ENCODE data around the gene RAB3IL1. TPM values are rescaled to one million over a fixed set of nuclear protein-coding genes. Genes with fewer than 3 reads are reported as not detected.

RAB3IL1 gene
- total and polyA plus RNA-seq, 2 of the 13 experiments (the other 11 are each of a cell fraction or from before 2014, with no cell fraction given): 1.2 to 2.0 TPM

DNA sequence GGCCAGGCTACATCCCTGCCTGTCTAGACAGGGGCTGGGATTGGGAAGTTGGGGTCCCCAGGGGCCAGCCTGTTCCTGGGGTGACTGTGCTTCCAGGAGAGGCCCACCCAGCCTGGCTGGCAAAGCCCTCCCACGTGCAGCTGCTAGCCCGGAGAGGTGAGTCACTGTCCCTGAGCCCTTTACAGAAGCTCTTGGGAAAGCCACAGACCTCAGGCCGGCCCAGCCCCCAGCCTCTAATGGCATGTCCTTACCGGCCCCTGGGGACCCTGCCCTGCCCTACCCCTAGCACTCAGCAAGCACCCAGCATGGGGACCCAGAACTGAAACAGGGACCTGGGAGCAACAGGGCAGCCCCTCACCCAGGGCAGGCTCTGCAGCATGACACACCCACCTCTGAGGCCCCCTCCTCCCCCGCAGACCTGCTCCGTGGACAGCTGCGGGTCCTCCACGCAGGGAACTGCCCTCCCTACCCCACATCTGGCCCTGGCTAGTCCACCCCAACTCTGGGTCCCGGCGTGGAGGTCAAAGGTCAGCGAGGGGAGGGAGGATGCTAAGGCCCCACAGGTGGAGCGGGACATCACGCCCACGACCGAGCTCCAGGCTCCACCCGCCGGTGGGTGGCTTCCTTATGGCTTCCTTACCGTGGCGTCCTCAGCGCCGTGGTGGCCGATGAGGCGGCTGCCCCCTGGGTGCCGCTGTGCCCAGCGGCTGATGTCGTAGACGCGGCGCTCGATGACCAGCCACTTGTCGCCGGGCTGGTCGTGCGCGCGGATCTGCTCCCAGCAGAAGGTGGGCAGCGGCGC is 26.6 kb downstream of the RAB3IL1 start (continued):
- TF ChIP-seq, protein P1, sequence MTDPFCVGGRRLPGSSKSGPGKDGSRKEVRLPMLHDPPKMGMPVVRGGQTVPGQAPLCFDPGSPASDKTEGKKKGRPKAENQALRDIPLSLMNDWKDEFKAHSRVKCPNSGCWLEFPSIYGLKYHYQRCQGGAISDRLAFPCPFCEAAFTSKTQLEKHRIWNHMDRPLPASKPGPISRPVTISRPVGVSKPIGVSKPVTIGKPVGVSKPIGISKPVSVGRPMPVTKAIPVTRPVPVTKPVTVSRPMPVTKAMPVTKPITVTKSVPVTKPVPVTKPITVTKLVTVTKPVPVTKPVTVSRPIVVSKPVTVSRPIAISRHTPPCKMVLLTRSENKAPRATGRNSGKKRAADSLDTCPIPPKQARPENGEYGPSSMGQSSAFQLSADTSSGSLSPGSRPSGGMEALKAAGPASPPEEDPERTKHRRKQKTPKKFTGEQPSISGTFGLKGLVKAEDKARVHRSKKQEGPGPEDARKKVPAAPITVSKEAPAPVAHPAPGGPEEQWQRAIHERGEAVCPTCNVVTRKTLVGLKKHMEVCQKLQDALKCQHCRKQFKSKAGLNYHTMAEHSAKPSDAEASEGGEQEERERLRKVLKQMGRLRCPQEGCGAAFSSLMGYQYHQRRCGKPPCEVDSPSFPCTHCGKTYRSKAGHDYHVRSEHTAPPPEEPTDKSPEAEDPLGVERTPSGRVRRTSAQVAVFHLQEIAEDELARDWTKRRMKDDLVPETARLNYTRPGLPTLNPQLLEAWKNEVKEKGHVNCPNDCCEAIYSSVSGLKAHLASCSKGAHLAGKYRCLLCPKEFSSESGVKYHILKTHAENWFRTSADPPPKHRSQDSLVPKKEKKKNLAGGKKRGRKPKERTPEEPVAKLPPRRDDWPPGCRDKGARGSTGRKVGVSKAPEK (CRISPR knock-in tag; IDR thresholded peaks at IDR 0.05; ENCODE audit: borderline replicate concordance): no peak
- TF ChIP-seq GLI4 (CRISPR knock-in tag; IDR thresholded peaks at IDR 0.05; ENCODE audit: borderline replicate concordance) (no peak), SMAD3 (CRISPR knock-in tag; IDR thresholded peaks at IDR 0.05) (no peak), IRF2 (CRISPR knock-in tag; IDR thresholded peaks at IDR 0.05) (no peak), PAWR (CRISPR knock-in tag; IDR thresholded peaks at IDR 0.05; ENCODE audit: borderline replicate concordance) (no peak), CHCHD3 (CRISPR knock-in tag; IDR thresholded peaks at IDR 0.05) (peak; percentile 36), SAFB2 (CRISPR knock-in tag; IDR thresholded peaks at IDR 0.05; ENCODE audit: borderline replicate concordance, low read depth) (no peak), CAMTA2 (CRISPR knock-in tag; IDR thresholded peaks at IDR 0.05; ENCODE audit: borderline replicate concordance) (peak; percentile 35; the same call in 1 of the 2 replicates), BHLHE40 (IDR thresholded peaks at IDR 0.05; ENCODE audit: low read length) (peak; percentile 53), ZNF260 (CRISPR knock-in tag; IDR thresholded peaks at IDR 0.05; ENCODE audit: borderline replicate concordance, low read depth) (no peak), AGO2 (optimal IDR thresholded peaks at IDR 0.05; ENCODE audit: low read depth, low read length) (peak; percentile 21), ZBTB39 (CRISPR knock-in tag; IDR thresholded peaks at IDR 0.05) (no peak), ATRX (CRISPR knock-in tag; IDR thresholded peaks at IDR 0.05; ENCODE audit: borderline replicate concordance) (no peak), POLR2G (IDR thresholded peaks at IDR 0.05; ENCODE audit: low read depth, low read length) (no peak), SRSF9 (IDR thresholded peaks at IDR 0.05; ENCODE audit: borderline replicate concordance, insufficient read depth, low read depth, low read length, poor library complexity, severe bottlenecking) (no peak), MTF2 (CRISPR knock-in tag; IDR thresholded peaks at IDR 0.05; ENCODE audit: borderline replicate concordance) (peak; percentile 69; the same call in 1 of the 2 replicates), SMARCE1 (IDR thresholded peaks at IDR 0.05; ENCODE audit: borderline replicate concordance) (no peak)
- TF ChIP-seq, protein P2, sequence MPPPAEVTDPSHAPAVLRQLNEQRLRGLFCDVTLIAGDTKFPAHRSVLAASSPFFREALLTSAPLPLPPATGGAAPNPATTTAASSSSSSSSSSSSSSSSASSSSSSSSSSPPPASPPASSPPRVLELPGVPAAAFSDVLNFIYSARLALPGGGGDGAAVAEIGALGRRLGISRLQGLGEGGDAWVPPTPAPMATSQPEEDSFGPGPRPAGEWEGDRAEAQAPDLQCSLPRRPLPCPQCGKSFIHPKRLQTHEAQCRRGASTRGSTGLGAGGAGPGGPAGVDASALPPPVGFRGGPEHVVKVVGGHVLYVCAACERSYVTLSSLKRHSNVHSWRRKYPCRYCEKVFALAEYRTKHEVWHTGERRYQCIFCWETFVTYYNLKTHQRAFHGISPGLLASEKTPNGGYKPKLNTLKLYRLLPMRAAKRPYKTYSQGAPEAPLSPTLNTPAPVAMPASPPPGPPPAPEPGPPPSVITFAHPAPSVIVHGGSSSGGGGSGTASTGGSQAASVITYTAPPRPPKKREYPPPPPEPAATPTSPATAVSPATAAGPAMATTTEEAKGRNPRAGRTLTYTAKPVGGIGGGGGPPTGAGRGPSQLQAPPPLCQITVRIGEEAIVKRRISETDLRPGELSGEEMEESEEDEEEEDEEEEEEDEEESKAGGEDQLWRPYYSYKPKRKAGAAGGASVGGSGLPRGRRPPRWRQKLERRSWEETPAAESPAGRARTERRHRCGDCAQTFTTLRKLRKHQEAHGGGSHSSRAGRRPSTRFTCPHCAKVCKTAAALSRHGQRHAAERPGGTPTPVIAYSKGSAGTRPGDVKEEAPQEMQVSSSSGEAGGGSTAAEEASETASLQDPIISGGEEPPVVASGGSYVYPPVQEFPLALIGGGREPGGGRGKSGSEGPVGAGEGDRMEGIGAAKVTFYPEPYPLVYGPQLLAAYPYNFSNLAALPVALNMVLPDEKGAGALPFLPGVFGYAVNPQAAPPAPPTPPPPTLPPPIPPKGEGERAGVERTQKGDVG (CRISPR knock-in tag; IDR thresholded peaks at IDR 0.05; ENCODE audit: borderline replicate concordance): 0 out of 2 replicates have a peak, but pooled peaks have one; percentile 51
- TF ChIP-seq, protein P3, sequence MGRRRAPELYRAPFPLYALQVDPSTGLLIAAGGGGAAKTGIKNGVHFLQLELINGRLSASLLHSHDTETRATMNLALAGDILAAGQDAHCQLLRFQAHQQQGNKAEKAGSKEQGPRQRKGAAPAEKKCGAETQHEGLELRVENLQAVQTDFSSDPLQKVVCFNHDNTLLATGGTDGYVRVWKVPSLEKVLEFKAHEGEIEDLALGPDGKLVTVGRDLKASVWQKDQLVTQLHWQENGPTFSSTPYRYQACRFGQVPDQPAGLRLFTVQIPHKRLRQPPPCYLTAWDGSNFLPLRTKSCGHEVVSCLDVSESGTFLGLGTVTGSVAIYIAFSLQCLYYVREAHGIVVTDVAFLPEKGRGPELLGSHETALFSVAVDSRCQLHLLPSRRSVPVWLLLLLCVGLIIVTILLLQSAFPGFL (CRISPR knock-in tag; IDR thresholded peaks at IDR 0.05): no peak
